HG03457 (cell line): ENCODE results near the gene FCHO2.

ENCODE experiments used
- ATAC-seq: cut with Tn5 transposase; IDR thresholded peaks from one replicate; pipeline ENCODE4 v1.9.1; 2021; ENCODE audit warnings: moderate number of reproducible peaks; ENCODE audit not compliant: unreplicated experiment

The FCHO2 gene

DNA sequence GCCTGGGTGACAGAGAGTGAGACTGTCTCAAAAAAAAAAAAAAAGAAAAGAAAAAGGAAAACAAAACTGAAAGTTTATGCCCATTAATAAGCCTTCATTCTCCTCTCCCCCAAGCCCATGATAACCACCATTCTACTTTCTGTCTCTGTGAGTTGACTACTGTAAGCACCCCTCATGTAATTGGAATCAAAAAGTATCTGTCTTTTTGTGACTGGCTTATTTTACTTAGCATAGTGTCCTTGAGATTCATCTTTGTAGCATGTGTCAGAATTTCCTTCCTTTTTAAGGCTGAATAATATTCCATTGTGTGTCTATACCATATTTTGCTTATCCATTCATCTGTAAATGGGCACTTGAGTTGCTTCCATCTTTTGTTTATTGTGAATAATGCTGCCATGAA lies 150.5 kb downstream of the FCHO2 start:
- no peak for ATAC-seq

DNA sequence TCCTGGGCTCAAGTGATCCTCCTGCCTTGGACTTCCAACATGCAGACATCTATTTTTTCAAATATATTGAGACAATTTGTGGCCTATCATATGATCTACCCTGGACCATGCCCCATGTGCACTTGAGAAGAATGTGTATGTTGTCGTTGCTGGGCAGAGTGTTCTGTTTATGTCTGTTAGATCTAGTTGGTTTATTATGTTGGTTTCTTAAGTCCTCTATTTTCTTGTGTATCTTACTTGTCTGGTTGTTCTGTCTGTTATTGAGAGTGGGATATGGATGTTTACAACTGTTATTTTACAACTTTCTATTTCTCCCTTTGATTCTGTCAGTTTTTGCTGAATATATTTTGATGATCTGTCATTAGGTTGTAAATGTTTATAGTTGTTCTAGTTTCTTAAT lies 154.3 kb downstream of the FCHO2 start:
- ATAC-seq = no peak

- no peak for ATAC-seq
Observed at GRCh38 chr5:73111536-73111935, 155.7 kb downstream of the FCHO2 start.

DNA sequence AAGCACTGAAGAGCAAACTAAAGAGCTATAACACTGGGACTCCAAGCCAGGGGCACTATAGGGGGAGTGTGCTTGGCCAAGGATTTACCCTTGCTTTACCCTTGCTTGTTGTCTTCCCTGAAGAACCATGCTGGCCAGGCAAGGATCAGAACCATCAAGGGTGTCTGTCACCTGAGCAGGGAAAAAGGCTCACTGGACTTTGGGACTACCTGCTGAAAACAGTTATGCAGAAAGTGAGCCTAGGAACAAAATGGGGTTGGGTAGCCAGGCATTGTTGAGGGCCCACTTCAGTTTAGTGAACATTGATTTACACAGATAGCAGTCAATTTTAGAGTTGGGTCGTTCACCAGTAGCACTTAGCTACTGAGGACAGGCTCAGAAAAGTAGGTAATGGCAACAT lies 156.5 kb downstream of the FCHO2 start:
- ATAC-seq = no peak

- ATAC-seq = no peak
Observed at GRCh38 chr5:73114044-73114688, 158.3 kb downstream of the FCHO2 start.

- no peak for ATAC-seq
Observed at GRCh38 chr5:73115399-73116051, 159.7 kb downstream of the FCHO2 start.

GRCh38 chr5:73116506-73116905 lies 160.7 kb downstream of the FCHO2 start:
- no peak for ATAC-seq

- ATAC-seq = no peak
Observed at GRCh38 chr5:73117088-73117740, 161.4 kb downstream of the FCHO2 start.

DNA sequence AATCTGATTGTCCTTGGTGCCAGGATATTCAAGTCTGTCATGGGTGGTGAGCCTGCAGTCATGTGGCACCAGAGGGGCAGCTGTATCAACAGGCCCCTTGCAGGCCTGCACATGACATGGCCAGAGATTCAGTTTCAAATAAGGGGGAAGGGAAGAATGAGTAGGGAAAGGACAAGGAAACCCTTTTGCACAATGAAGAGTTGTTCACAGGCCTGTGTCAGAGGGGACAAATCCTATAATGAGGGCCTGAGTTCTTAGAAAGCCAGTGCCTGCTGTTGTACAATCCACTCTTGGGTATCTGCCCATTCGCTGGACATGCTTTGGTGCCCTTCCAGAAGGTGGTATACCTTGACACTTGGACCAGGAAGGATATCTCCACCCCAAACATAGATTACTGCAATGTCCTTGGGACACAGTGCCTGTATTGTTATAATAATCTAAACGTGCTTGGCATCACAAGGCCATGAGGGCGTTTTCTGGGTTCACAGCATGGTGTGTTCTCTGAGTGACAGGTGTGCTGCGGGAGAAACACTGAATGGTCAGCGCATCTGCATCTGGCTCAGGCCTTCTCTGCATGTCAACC lies 162.6 kb downstream of the FCHO2 start:
- ATAC-seq = no peak

DNA sequence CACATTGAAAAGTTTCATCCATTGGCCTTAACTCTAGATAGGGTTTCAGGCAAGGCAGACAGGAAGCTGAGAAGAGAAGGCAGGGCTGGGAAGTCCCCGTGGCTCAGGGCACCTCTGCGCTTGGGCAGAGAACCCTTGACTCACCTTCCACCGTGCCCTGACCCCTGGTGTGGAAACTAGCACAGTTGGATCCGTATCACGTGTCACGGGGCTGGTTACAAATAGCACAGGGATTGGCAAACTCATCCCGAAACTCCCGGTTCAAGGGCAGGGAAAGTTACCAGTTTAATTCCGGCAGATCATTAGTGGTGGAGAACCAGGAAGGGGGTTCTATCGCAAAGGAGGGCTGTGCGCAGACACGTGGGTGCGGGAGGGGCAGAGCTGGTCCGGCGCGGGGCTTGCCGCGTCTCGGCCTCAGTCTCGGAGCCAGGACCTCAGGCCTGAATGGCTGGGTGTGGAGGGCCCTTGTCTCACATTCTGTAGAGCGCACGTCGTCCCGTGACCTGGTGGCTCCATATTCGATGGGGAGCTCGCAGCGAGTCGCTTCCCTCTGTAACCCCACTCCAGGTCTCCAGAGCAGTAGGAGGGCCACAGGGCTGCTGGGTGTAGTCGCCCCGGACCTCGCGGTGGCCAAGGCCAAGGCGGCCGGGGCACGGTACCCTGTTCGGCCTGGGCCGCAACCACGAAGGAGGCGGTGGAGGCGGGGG lies 163.8 kb downstream of the FCHO2 start:
- no peak for ATAC-seq

DNA sequence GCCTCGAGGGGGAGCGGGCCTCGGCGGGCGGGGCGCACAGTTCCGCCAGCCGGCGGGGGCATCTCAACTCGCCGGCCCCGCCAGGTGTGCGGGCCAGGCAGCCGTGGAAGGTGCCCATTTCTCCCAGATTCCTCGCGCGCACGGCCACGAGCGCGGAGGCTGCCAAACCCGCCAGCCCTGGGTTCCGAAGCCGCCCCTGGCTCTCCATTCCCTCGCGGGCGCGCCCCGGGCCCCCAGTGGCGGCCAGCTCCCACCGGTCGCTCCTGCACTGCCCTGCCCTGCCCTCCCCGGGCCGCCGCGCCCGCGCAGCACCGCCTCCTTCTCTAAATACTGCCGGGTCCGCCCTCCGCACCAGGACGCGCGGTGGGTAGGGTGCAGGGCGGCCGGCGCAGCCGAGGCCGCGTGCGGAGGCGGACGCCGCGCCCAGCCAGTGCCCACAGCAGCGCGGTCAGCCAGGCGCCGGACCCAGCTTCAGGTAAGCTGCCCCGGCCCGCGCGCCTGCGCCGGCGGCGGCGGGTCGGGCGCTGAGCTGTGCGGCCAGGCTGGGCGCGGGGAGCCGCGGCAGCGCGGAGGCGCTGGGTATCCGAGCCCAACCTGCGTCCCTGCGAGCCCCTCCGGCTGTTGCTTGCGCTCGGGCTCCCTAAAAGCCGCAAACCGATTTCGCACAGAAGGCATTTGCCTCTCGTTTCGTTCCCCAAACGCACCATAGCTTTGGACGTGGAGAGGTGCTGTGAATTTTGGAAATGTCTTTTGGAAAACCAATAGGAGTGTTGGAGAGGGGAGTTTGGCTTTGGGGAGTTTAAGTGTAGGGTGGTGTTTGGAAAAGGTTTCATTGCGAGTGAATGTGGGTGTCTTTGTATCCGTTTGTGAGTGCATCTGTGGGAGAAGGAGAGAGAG lies 164.6 kb downstream of the FCHO2 start, which contains the start of gene TMEM171:
Gene TMEM171 (plus strand): TSS at position 354 of the 897 bp plus-strand sequence. CDS start 2,799 bp downstream, outside the sequence.
- no peak for ATAC-seq

- no peak for ATAC-seq
Observed at GRCh38 chr5:73121119-73121463, 165.2 kb downstream of the FCHO2 start.

DNA sequence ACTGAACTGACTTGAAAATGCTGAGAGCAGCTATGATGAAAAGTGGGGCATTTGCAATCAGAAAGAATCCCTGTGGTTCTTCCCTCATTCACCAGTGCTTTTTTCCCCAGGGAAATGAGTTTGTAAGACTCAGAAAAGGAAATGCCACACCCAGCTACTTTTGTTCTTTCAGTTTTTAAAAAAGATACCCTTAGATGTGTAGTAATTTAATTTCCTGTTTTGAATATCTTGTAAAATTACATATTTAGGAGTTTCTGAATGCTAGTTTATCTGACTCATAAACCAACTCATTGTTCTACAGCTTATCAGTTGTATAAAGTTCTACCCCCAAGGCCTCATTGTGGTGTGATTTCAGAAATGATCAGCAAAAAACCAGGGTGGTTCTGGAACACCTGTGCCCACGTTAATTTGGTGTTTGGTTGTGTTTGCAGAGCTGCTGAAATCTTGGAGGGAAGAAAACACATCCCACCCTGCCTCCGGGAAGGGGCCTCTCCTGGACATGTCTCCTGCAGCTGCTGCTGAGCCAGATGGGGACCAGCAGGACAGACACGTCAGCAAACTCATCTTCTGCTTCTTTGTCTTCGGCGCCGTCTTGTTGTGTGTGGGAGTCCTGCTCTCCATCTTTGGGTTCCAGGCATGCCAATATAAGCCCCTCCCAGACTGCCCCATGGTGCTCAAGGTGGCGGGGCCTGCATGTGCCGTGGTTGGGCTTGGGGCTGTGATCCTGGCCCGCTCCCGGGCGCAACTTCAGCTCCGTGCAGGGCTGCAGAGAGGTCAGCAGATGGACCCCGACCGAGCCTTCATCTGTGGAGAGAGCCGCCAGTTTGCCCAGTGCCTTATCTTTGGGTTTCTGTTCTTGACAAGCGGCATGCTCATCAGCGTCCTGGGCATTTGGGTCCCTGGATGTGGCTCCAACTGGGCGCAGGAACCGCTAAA lies 167.3 kb downstream of the FCHO2 start:
- ATAC-seq = no peak

GRCh38 chr5:73125289-73125688 lies 169.4 kb downstream of the FCHO2 start:
- no peak for ATAC-seq

DNA sequence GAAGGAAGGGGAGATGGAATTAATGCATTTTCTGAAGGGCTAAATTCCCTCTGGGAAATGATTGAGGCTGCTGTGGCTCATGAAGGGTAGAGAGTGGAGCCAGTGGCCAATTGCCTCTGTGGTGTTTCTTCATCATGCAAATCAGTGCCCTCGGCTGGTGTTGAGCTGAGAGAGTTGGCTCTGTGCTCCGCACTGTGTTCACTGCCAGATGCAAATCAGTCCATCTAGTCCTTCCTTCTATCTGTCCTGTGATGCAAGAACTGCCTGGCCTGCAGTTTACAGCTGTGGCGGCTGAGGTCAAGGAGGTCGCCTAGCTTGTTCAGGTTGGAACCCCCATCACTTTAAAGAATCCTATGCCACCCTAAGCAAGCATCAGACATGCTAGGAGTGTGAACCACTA lies 170.5 kb downstream of the FCHO2 start:
- no peak for ATAC-seq

DNA sequence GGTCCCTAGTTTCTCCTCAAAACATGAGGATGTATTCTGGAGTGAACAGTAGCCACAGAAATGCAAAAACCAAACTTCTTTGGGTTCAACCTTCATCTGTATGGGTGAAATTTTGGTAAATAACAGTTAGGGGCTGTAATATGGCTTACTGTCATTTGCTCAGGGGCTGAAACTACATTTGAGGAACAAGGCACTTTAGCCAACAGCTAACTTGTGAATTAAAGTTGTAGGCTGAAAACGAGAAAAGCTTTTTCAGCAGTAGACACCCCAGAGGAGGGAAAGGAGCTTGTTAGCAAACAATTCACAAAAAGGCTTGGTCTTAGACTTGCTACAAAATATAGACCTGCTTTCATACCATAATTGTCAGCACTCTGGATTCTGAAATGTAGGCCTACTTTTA lies 171.1 kb downstream of the FCHO2 start:
- ATAC-seq = no peak

DNA sequence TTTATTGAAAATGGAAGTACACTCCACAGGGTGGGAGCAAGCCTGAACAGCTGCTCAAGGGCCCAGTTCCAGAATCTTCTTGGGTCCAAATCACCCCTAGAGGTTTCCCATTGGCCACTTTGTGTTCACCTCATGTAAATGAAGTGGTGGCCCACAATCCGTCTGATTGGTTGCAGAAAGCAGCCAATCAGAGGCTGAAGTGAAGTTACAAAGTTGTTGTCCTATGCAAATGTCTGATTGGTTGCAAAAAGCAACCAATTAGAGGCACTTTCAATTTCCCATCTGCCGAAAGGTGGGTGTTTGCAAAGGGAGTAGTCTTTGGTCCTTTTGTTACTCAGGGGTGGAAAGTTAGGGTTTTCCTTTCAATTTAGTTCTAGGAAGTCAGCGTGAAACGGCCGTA lies 173.3 kb downstream of the FCHO2 start:
- no peak for ATAC-seq

DNA sequence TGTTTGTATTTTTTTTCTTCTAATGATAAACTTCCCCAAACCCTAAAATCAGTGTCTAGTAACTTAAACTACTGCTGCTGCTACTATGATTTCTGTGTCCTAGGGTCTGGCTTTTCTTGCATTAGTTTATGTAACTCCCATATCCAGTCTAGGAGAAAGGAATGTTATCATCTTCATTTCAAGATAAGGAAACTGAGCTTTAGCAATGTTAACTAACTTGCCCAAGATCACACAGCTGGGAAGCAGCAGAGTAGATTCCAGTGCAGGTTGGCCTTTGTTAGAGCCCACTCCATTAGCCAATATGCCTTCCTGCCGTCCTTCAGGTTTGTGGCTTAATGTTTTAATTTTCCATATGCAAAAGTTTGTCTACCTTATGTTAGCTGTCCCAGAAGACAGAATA lies 175.0 kb downstream of the FCHO2 start:
- ATAC-seq = no peak

GRCh38 chr5:73131711-73132425 lies 176.0 kb downstream of the FCHO2 start:
- no peak for ATAC-seq
